ENCODE results near the gene ERN1. TPM values are rescaled to one million over a fixed set of nuclear protein-coding genes. Genes with fewer than 3 reads are reported as not detected.
A peak's percentile ranks its signal among the peaks of the same experiment; 100 is the strongest.

Gene ERN1
- total and polyA plus RNA-seq, 2 of the 13 experiments (the other 11 are each of a cell fraction or from before 2014, with no cell fraction given), result 6.0 to 12.7 TPM

DNA sequence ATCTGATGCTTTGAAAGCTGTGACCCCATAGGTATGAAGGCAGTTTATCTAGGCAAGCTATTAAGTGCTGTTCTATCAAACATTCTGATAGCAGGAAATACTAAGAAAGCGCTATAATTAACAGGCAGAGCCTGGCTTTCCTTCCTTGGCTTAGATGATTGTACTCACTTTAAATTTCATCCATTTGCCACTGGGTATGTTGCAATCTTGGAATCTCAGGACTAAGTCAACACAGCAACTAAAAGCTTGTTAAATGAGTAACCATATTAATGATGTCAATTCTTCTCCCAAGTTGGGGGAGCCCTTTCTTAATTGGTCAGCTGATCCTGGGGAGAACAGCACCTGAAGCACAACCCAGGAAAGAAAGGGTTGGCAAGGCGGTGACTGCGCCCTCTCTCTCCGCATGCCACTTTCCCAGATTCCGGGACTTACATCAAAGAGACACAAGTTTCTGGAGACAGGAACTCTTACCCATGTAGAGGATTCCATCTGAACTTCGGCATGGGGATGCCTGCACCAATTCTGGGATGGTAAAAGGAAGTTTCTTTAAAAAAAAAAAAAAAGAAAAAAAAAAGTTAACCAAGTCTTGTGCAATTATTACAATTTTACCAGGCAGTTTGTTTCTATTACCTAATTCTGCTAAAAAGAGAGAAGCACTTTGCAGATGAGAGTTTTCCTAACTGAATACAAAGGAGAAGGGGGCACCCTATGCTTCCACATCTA, 55.1 kb downstream of the ERN1 start (continued):
- TF ChIP-seq, protein P1, sequence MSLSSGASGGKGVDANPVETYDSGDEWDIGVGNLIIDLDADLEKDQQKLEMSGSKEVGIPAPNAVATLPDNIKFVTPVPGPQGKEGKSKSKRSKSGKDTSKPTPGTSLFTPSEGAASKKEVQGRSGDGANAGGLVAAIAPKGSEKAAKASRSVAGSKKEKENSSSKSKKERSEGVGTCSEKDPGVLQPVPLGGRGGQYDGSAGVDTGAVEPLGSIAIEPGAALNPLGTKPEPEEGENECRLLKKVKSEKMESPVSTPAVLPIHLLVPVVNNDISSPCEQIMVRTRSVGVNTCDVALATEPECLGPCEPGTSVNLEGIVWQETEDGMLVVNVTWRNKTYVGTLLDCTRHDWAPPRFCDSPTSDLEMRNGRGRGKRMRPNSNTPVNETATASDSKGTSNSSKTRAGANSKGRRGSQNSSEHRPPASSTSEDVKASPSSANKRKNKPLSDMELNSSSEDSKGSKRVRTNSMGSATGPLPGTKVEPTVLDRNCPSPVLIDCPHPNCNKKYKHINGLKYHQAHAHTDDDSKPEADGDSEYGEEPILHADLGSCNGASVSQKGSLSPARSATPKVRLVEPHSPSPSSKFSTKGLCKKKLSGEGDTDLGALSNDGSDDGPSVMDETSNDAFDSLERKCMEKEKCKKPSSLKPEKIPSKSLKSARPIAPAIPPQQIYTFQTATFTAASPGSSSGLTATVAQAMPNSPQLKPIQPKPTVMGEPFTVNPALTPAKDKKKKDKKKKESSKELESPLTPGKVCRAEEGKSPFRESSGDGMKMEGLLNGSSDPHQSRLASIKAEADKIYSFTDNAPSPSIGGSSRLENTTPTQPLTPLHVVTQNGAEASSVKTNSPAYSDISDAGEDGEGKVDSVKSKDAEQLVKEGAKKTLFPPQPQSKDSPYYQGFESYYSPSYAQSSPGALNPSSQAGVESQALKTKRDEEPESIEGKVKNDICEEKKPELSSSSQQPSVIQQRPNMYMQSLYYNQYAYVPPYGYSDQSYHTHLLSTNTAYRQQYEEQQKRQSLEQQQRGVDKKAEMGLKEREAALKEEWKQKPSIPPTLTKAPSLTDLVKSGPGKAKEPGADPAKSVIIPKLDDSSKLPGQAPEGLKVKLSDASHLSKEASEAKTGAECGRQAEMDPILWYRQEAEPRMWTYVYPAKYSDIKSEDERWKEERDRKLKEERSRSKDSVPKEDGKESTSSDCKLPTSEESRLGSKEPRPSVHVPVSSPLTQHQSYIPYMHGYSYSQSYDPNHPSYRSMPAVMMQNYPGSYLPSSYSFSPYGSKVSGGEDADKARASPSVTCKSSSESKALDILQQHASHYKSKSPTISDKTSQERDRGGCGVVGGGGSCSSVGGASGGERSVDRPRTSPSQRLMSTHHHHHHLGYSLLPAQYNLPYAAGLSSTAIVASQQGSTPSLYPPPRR (CRISPR knock-in tag; IDR thresholded peaks at IDR 0.05; ENCODE audit: borderline replicate concordance), result peak; percentile 68; the same call in 1 of the 2 replicates
- TF ChIP-seq, protein P2, sequence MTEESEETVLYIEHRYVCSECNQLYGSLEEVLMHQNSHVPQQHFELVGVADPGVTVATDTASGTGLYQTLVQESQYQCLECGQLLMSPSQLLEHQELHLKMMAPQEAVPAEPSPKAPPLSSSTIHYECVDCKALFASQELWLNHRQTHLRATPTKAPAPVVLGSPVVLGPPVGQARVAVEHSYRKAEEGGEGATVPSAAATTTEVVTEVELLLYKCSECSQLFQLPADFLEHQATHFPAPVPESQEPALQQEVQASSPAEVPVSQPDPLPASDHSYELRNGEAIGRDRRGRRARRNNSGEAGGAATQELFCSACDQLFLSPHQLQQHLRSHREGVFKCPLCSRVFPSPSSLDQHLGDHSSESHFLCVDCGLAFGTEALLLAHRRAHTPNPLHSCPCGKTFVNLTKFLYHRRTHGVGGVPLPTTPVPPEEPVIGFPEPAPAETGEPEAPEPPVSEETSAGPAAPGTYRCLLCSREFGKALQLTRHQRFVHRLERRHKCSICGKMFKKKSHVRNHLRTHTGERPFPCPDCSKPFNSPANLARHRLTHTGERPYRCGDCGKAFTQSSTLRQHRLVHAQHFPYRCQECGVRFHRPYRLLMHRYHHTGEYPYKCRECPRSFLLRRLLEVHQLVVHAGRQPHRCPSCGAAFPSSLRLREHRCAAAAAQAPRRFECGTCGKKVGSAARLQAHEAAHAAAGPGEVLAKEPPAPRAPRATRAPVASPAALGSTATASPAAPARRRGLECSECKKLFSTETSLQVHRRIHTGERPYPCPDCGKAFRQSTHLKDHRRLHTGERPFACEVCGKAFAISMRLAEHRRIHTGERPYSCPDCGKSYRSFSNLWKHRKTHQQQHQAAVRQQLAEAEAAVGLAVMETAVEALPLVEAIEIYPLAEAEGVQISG (CRISPR knock-in tag; IDR thresholded peaks at IDR 0.05), result peak; percentile 38; the same call in 1 of the 2 replicates
- TF ChIP-seq ADNP (CRISPR knock-in tag; IDR thresholded peaks at IDR 0.05), result no peak
- TF ChIP-seq, protein P3, sequence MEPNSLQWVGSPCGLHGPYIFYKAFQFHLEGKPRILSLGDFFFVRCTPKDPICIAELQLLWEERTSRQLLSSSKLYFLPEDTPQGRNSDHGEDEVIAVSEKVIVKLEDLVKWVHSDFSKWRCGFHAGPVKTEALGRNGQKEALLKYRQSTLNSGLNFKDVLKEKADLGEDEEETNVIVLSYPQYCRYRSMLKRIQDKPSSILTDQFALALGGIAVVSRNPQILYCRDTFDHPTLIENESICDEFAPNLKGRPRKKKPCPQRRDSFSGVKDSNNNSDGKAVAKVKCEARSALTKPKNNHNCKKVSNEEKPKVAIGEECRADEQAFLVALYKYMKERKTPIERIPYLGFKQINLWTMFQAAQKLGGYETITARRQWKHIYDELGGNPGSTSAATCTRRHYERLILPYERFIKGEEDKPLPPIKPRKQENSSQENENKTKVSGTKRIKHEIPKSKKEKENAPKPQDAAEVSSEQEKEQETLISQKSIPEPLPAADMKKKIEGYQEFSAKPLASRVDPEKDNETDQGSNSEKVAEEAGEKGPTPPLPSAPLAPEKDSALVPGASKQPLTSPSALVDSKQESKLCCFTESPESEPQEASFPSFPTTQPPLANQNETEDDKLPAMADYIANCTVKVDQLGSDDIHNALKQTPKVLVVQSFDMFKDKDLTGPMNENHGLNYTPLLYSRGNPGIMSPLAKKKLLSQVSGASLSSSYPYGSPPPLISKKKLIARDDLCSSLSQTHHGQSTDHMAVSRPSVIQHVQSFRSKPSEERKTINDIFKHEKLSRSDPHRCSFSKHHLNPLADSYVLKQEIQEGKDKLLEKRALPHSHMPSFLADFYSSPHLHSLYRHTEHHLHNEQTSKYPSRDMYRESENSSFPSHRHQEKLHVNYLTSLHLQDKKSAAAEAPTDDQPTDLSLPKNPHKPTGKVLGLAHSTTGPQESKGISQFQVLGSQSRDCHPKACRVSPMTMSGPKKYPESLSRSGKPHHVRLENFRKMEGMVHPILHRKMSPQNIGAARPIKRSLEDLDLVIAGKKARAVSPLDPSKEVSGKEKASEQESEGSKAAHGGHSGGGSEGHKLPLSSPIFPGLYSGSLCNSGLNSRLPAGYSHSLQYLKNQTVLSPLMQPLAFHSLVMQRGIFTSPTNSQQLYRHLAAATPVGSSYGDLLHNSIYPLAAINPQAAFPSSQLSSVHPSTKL (CRISPR knock-in tag; IDR thresholded peaks at IDR 0.05), result peak; percentile 94
- peak; percentile 74 for TF ChIP-seq SAP130 (CRISPR knock-in tag; IDR thresholded peaks at IDR 0.05; ENCODE audit: low read depth)
- TF ChIP-seq, protein P4, sequence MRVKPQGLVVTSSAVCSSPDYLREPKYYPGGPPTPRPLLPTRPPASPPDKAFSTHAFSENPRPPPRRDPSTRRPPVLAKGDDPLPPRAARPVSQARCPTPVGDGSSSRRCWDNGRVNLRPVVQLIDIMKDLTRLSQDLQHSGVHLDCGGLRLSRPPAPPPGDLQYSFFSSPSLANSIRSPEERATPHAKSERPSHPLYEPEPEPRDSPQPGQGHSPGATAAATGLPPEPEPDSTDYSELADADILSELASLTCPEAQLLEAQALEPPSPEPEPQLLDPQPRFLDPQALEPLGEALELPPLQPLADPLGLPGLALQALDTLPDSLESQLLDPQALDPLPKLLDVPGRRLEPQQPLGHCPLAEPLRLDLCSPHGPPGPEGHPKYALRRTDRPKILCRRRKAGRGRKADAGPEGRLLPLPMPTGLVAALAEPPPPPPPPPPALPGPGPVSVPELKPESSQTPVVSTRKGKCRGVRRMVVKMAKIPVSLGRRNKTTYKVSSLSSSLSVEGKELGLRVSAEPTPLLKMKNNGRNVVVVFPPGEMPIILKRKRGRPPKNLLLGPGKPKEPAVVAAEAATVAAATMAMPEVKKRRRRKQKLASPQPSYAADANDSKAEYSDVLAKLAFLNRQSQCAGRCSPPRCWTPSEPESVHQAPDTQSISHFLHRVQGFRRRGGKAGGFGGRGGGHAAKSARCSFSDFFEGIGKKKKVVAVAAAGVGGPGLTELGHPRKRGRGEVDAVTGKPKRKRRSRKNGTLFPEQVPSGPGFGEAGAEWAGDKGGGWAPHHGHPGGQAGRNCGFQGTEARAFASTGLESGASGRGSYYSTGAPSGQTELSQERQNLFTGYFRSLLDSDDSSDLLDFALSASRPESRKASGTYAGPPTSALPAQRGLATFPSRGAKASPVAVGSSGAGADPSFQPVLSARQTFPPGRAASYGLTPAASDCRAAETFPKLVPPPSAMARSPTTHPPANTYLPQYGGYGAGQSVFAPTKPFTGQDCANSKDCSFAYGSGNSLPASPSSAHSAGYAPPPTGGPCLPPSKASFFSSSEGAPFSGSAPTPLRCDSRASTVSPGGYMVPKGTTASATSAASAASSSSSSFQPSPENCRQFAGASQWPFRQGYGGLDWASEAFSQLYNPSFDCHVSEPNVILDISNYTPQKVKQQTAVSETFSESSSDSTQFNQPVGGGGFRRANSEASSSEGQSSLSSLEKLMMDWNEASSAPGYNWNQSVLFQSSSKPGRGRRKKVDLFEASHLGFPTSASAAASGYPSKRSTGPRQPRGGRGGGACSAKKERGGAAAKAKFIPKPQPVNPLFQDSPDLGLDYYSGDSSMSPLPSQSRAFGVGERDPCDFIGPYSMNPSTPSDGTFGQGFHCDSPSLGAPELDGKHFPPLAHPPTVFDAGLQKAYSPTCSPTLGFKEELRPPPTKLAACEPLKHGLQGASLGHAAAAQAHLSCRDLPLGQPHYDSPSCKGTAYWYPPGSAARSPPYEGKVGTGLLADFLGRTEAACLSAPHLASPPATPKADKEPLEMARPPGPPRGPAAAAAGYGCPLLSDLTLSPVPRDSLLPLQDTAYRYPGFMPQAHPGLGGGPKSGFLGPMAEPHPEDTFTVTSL (CRISPR knock-in tag; IDR thresholded peaks at IDR 0.05; ENCODE audit: borderline replicate concordance), result peak; percentile 53; the same call in 1 of the 2 replicates
- 0 out of 2 replicates have a peak, but pooled peaks have one; percentile 62 for TF ChIP-seq ARNT2 (CRISPR knock-in tag; IDR thresholded peaks at IDR 0.05; ENCODE audit: low read depth)
- peak; percentile 71; the same call in 1 of the 2 replicates for TF ChIP-seq MIER3 (CRISPR knock-in tag; IDR thresholded peaks at IDR 0.05; ENCODE audit: borderline replicate concordance)
- no peak for TF ChIP-seq LCORL (IDR thresholded peaks at IDR 0.05)
- TF ChIP-seq LCORL (CRISPR knock-in tag; IDR thresholded peaks at IDR 0.05), result peak; percentile 62

Data from HepG2 (cell line).